ENCODE data around the gene UXS1. TPM values are rescaled to one million over a fixed set of nuclear protein-coding genes. Genes with fewer than 3 reads are reported as not detected.

Gene UXS1
- total RNA-seq, 1 experiment from 2014 or later = 46.3 TPM

- Histone ChIP-seq H3T11ph (ENCODE audit: low read length) (no peak overlapping the region), H3K4me1 (ENCODE audit: insufficient read depth, low read length) (no peaks in the 10 kb centered on the region; the same call in 1 of the 2 replicates), H2AK5ac (ENCODE audit: insufficient read length, low read length) (no peak overlapping the region), H4K5ac (ENCODE audit: insufficient read length, low read depth, low read length) (no peak overlapping the region), H3K9ac (ENCODE audit: extremely low read depth, insufficient read length, low read length) (no peak overlapping the region), H2BK15ac (ENCODE audit: low read depth, low read length) (no peak overlapping the region), H3K56ac (ENCODE audit: insufficient read length, low read depth, low read length) (no peak overlapping the region), H2BK120ac (ENCODE audit: low read depth, low read length, poor library complexity, severe bottlenecking) (no peak overlapping the region), H3K4me2 (ENCODE audit: insufficient read depth, insufficient read length, low read length) (no peak overlapping the region), H2BK20ac (ENCODE audit: low read depth, low read length, poor library complexity, severe bottlenecking) (no peak overlapping the region), H3K23ac (ENCODE audit: insufficient read length, low read depth, low read length) (no peak overlapping the region), H3K79me1 (ENCODE audit: insufficient read depth, low read depth, low read length, poor library complexity, severe bottlenecking) (peaks cover 2% of the 10 kb centered on the region), H4K20me1 (ENCODE audit: control insufficient read depth, insufficient read depth, insufficient read length) (no peaks in the 10 kb centered on the region), H3K18ac (ENCODE audit: insufficient read length, low read depth, low read length) (no peak overlapping the region), H3K79me2 (ENCODE audit: insufficient read depth, low read length) (peaks cover 2% of the 10 kb centered on the region; the same call in 1 of the 2 replicates), H2BK12ac (ENCODE audit: insufficient read length, low read depth, low read length) (no peak overlapping the region), H2BK5ac (ENCODE audit: insufficient read length, low read length) (no peak overlapping the region), H4K91ac (ENCODE audit: insufficient read length, low read depth, low read length) (no peak overlapping the region), H2AFZ (ENCODE audit: low read length) (no peak overlapping the region), H3K23me2 (ENCODE audit: insufficient read length, low read depth, low read length, poor library complexity, severe bottlenecking) (no peaks in the 10 kb centered on the region), H3K27me3 (ENCODE audit: insufficient read depth, low read length) (no peaks in the 10 kb centered on the region), H3K4ac (ENCODE audit: low read depth, low read length) (no peak overlapping the region), H3K9me3 (ENCODE audit: control insufficient read depth, low read depth, low read length) (no peaks in the 10 kb centered on the region), H3K27ac (ENCODE audit: insufficient read length, low read depth, low read length) (no peak overlapping the region), H3K14ac (ENCODE audit: insufficient read depth, low read length) (no peak overlapping the region), H4K8ac (replicated peaks; ENCODE audit: insufficient read length, low read depth, low read length) (no peak overlapping the region)
- no peak overlapping the region for H3K4me3 Mint-ChIP-seq
- peaks cover 15 to 30% (median 28%) of the 10 kb centered on the region in 3 experiments; a peak in 6 of 7 replicates for H3K36me3 Mint-ChIP-seq (ENCODE audit: insufficient read depth in 1 of 3, low read depth in 3 of 3)
- peak overlapping the region in 2 of 3 experiments; percentile 24 to 87; a peak in 3 of 7 replicates for H3K27ac Mint-ChIP-seq
- H3K27me3 Mint-ChIP-seq (ENCODE audit: low read depth) = no peaks in the 10 kb centered on the region
- WGBS (ENCODE audit: extremely low coverage, insufficient read length, low lambda C conversion rate) = no CpG with 5 or more reads among the region's 11 CpGs
- no peak for DNase-seq
- no peaks in the 10 kb centered on the region; a peak in 1 of 5 replicates for H3K9me3 Mint-ChIP-seq
- peaks cover 6 to 21% of the 10 kb centered on the region in 2 experiments for H3K4me1 Mint-ChIP-seq
- no peak for TF ChIP-seq CTCF (conservative IDR thresholded peaks at IDR 0.05)
Observed at GRCh38 chr2:106138543-106139237, 55.4 kb downstream of the UXS1 start.
